Prostate gland (tissue), 2 donors: Measurements from ENCODE around the gene WSB1.

ENCODE experiments used
- POLR2A ChIP-seq: fragments of 450-650 bp; IDR thresholded peaks from one replicate; pipeline ENCODE4 v1.6.1; 2016; ENCODE audit warnings: antibody characterized with exemption, mild to moderate bottlenecking
- POLR2AphosphoS5 ChIP-seq: sonication (generic); formaldehyde crosslinking; IDR thresholded peaks from one replicate; pipeline ENCODE4 v1.6.1; 2017; ENCODE audit warnings: antibody characterized with exemption
- TF ChIP-seq, protein P1 (sequence below), 4 experiments: fragments of 200-600 bp in 2 of 4; fragments of 450-650 bp in 2 of 4; sonication (generic) in 2 of 4; IDR thresholded peaks; 1 replicate in 3 of 4; 2 replicates in 1 of 4; pipeline ENCODE4 v1.5.1; 2016 to 2019; ENCODE audit warnings: antibody characterized with exemption in 4 of 4, mild to moderate bottlenecking in 2 of 4, moderate library complexity in 2 of 4

DNA sequence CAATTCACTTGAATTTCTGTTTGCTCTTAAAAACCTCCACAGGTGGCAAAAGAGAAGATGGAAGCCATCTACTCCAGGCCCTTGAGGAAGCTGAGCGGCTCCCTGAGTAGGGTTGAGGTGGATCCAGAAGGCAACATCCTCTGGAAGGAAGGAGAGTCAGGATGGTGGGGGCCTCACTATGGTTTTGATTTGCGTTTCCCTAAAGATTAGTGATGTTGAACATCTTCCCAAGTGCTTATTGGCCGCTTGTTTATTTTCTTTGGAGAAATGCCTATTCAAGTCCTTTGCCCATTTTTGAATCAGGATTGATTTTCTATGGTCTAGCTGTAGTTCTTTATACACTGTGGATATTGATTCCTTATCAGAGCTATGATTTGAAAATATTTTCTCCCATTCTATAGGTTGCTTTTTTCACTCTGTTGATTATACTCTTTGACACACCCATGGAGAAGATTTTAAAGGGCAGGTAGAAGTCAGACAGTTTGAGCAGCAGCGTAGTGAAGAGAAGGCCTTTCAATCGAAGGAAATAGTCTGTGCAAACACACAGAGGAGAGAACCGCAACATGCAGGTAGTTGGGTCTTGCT lies 58.6 kb downstream of the WSB1 start:
- TF ChIP-seq, protein P1, sequence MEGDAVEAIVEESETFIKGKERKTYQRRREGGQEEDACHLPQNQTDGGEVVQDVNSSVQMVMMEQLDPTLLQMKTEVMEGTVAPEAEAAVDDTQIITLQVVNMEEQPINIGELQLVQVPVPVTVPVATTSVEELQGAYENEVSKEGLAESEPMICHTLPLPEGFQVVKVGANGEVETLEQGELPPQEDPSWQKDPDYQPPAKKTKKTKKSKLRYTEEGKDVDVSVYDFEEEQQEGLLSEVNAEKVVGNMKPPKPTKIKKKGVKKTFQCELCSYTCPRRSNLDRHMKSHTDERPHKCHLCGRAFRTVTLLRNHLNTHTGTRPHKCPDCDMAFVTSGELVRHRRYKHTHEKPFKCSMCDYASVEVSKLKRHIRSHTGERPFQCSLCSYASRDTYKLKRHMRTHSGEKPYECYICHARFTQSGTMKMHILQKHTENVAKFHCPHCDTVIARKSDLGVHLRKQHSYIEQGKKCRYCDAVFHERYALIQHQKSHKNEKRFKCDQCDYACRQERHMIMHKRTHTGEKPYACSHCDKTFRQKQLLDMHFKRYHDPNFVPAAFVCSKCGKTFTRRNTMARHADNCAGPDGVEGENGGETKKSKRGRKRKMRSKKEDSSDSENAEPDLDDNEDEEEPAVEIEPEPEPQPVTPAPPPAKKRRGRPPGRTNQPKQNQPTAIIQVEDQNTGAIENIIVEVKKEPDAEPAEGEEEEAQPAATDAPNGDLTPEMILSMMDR (IDR thresholded peaks at IDR 0.05): no peak
- TF ChIP-seq POLR2A: no peak
- TF ChIP-seq POLR2AphosphoS5: no peak
